ENCODE results near the gene ANXA8.
"Not testable (repeated sequence)": the region's sequence is repeated elsewhere in the genome, so short reads cannot be mapped to it uniquely, and the experiment has no call there.

GRCh38 chr10:47461261-47461687 is 22.6 kb downstream of the ANXA8 start:
- peak; percentile 53; the same call in 1 of the 2 replicates for TF ChIP-seq CTCF (conservative IDR thresholded peaks at IDR 0.05)
- not testable (repeated sequence) for TF ChIP-seq EZH2 (IDR thresholded peaks at IDR 0.05; ENCODE audit: low read depth)

All from PC-9 (cell line).